Loucy (cell line): ENCODE results near the gene FNDC11.

Experiments used
- H2AFZ ChIP-seq: fragments of 200-600 bp; sonication (generic); 2 replicates; pipeline ENCODE4 v1.6.0; 2016; ENCODE audit warnings: antibody characterized with exemption, mild to moderate bottlenecking, low read length, moderate library complexity
- H3F3A ChIP-seq: fragments of 200-600 bp; 2 replicates; pipeline ENCODE4 v1.6.0; 2016; ENCODE audit warnings: antibody characterized with exemption, low read depth, mild to moderate bottlenecking
- H3K27me3 ChIP-seq: fragments of 200-600 bp; sonication (generic); 2 replicates; pipeline ENCODE4 v1.6.1; 2014; ENCODE audit warnings: low read length, mild to moderate bottlenecking; ENCODE audit not compliant: insufficient read depth, poor library complexity, severe bottlenecking
- H3K36me3 ChIP-seq: fragments of 200-600 bp; sonication (generic); 2 replicates; pipeline ENCODE4 v1.6.1; 2016; ENCODE audit warnings: low read length; ENCODE audit not compliant: insufficient read depth
- H3K4me1 ChIP-seq: fragments of 200-600 bp; sonication (generic); 2 replicates; pipeline ENCODE4 v1.5.1; 2014; ENCODE audit warnings: low read length, mild to moderate bottlenecking; ENCODE audit not compliant: insufficient read depth, poor library complexity, severe bottlenecking
- H3K4me2 ChIP-seq: fragments of 200-600 bp; sonication (generic); 2 replicates; pipeline ENCODE4 v1.6.0; 2014; ENCODE audit warnings: antibody characterized with exemption, low read length, low read depth, mild to moderate bottlenecking; ENCODE audit not compliant: poor library complexity, severe bottlenecking
- H3K4me3 ChIP-seq: fragments of 200-600 bp; sonication (generic); 2 replicates; pipeline ENCODE4 v1.5.1; 2014; ENCODE audit warnings: low read length, mild to moderate bottlenecking, mixed read lengths; ENCODE audit not compliant: poor library complexity, severe bottlenecking
- H3K79me2 ChIP-seq: fragments of 200-600 bp; sonication (generic); 2 replicates; pipeline ENCODE4 v1.6.1; 2014; ENCODE audit warnings: low read length; ENCODE audit not compliant: insufficient read depth
- H3K9ac ChIP-seq: fragments of 200-600 bp; sonication (generic); 2 replicates; pipeline ENCODE4 v1.6.0; 2014; ENCODE audit warnings: mild to moderate bottlenecking, low read depth, low read length, moderate library complexity; ENCODE audit not compliant: poor library complexity, severe bottlenecking
- H3K9me2 ChIP-seq: fragments of 200-600 bp; sonication (generic); replicated peaks from 2 replicates; pipeline ENCODE4 v1.6.1; 2016; ENCODE audit warnings: low read depth, low read length, mixed read lengths
- H3K9me3 ChIP-seq: fragments of 200-600 bp; sonication (generic); 2 replicates; pipeline ENCODE4 v1.6.1; 2014; ENCODE audit warnings: mild to moderate bottlenecking, antibody characterized with exemption, low read length, low read depth; ENCODE audit not compliant: insufficient read depth
- H4K20me1 ChIP-seq: fragments of 200-600 bp; sonication (generic); 2 replicates; pipeline ENCODE4 v1.6.0; 2014; ENCODE audit warnings: antibody characterized with exemption, low read length, mild to moderate bottlenecking; ENCODE audit not compliant: insufficient read depth, poor library complexity, severe bottlenecking
- CTCF ChIP-seq: fragments of 200-600 bp; sonication (generic); conservative IDR thresholded peaks from 2 replicates; pipeline ENCODE4 v1.5.1; 2014; ENCODE audit warnings: mild to moderate bottlenecking, antibody characterized with exemption, low read length
- EZH2phosphoT487 ChIP-seq: fragments of 200-600 bp; IDR thresholded peaks from 2 replicates; pipeline ENCODE4 v1.6.1; 2018; ENCODE audit warnings: antibody characterized with exemption, mild to moderate bottlenecking, moderate library complexity, borderline replicate concordance

FNDC11 gene

DNA sequence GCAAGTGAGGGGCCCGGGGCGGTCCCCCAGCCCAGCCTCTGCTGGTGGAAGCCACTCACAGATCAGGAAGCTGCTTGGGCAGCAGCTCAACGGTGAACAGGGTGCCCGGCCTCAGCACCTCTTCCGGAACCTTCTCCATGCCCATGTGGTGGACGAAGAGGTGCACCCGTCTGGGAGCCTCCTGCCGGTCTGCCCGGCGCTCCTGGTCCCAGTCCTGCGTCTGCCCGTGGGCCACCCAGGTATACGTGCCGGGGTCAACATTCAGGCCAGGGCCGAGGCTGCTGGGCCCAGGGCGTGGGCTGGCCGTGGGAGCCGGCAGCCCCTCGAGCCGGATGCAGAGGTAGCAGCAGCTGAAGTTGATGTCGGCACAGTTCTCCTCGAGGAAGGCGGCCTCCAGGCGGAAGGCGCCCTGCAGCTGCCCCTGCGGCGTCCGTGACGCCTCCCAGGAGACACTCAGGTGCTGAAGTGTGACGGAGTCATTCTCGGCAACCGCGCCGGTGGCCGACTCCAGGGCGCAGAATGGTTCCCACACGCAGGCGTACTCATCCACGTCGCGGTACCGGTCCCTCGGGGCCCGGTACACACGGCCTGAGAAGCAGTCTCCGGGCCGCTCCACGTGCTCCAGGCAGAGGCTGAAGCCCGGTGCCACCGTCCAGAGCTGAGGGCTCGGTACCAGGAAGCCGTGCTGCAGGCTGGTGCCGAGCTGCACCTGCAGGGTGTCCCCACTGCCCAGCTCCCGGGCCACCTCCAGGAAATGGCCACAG is 8.7 kb downstream of the FNDC11 start:
- Histone ChIP-seq H3K79me2 (no peaks in the 10 kb centered on the region), H3K36me3 (no peaks in the 10 kb centered on the region), H3K27me3 (no peaks in the 10 kb centered on the region), H2AFZ (no peak overlapping the region), H3K9me2 (no peaks in the 10 kb centered on the region), H3K9me3 (no peaks in the 10 kb centered on the region), H3K4me2 (no peak overlapping the region), H4K20me1 (no peaks in the 10 kb centered on the region), H3K9ac (no peak overlapping the region), H3K4me3 (no peak overlapping the region), H3K4me1 (peaks cover 4% of the 10 kb centered on the region), H3F3A (no peaks in the 10 kb centered on the region)
- TF ChIP-seq EZH2phosphoT487 (no peak), CTCF (no peak)

GRCh38 chr20:63563225-63563935 is 9.4 kb downstream of the FNDC11 start:
- Histone ChIP-seq H3K4me3 (no peak overlapping the region), H3K9me2 (no peaks in the 10 kb centered on the region), H3K9me3 (no peaks in the 10 kb centered on the region), H4K20me1 (peaks cover 4% of the 10 kb centered on the region), H2AFZ (no peak overlapping the region), H3K4me2 (no peak overlapping the region), H3K4me1 (peaks cover 11% of the 10 kb centered on the region), H3K36me3 (no peaks in the 10 kb centered on the region), H3K27me3 (no peaks in the 10 kb centered on the region), H3F3A (no peaks in the 10 kb centered on the region), H3K9ac (no peak overlapping the region), H3K79me2 (no peaks in the 10 kb centered on the region)
- TF ChIP-seq CTCF: no peak
- no peak for TF ChIP-seq EZH2phosphoT487

- Histone ChIP-seq H3K79me2 (no peaks in the 10 kb centered on the region), H2AFZ (no peak overlapping the region), H3K27me3 (no peaks in the 10 kb centered on the region), H4K20me1 (peaks cover 11% of the 10 kb centered on the region), H3K4me3 (no peak overlapping the region), H3K36me3 (no peaks in the 10 kb centered on the region), H3K4me1 (peaks cover 19% of the 10 kb centered on the region), H3F3A (no peaks in the 10 kb centered on the region), H3K4me2 (no peak overlapping the region), H3K9ac (no peak overlapping the region), H3K9me3 (no peaks in the 10 kb centered on the region), H3K9me2 (no peaks in the 10 kb centered on the region)
- TF ChIP-seq EZH2phosphoT487: no peak
- no peak for TF ChIP-seq CTCF
Observed at GRCh38 chr20:63564036-63564810, 10.3 kb downstream of the FNDC11 start.
